GM19467 (cell line): Measurements from ENCODE around the gene TMEM106A.
"Not testable (repeated sequence)": the region's sequence is repeated elsewhere in the genome, so short reads cannot be mapped to it uniquely, and the experiment has no call there.

Experiments
- ATAC-seq: cut with Tn5 transposase; IDR thresholded peaks from one replicate; pipeline ENCODE4 v1.9.1; 2021; ENCODE audit warnings: mild to moderate bottlenecking, moderate library complexity; ENCODE audit not compliant: unreplicated experiment

TMEM106A gene, protein sequence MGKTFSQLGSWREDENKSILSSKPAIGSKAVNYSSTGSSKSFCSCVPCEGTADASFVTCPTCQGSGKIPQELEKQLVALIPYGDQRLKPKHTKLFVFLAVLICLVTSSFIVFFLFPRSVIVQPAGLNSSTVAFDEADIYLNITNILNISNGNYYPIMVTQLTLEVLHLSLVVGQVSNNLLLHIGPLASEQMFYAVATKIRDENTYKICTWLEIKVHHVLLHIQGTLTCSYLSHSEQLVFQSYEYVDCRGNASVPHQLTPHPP

DNA sequence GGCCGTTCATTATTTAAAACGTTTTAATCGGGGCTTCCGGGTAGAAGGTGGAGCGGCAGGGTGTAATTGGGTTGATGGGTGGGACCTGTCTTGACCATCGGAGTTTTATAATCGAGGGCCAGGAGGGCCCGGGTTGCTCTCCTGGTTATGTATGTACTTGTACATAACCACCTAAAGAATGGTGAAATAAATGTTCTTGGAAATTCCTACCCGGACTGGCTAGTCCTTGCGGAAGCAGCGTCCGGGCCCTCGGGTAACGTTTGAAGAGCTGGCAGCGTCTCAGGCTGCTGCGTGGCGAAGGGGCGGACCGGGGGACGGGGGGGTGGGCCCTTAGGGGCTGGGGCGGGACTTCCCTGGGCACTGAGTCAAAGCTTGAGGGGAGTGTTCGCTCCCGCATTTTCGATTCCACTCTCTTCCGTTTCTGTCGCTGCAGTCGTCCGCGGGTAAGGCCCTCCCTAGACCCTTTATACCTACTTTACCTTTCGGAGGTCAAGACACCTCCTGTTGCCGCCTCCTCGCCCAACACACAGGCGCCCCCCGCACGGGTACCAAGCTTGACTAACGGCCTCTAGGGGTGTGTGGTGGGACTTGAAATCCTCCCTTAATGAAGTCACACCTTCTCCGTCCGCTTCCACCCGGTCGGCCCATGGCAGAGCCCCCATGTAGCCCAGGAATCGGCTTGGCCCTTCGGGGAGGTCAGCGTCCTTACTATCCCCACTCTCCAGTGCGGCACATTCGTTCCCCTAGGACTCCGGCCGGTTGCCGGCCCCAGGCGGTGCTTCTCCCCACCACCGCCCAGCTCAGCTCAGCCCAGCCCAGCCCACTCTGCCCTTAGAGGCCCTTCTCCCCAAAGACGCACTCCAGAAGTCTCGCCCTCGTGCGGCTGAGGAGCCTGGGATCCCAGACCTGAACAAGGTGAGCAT lies at the start of gene TMEM106A:
Gene TMEM106A, plus strand, starts transcription at position 396 of the 923 bp plus-strand sequence. CDS start 1,167 bp downstream, outside the sequence.
- peak; percentile 50 for ATAC-seq

- ATAC-seq = not testable (repeated sequence)
Observed at GRCh38 chr17:43165971-43166370, 45.7 kb upstream of the TMEM106A start.

DNA sequence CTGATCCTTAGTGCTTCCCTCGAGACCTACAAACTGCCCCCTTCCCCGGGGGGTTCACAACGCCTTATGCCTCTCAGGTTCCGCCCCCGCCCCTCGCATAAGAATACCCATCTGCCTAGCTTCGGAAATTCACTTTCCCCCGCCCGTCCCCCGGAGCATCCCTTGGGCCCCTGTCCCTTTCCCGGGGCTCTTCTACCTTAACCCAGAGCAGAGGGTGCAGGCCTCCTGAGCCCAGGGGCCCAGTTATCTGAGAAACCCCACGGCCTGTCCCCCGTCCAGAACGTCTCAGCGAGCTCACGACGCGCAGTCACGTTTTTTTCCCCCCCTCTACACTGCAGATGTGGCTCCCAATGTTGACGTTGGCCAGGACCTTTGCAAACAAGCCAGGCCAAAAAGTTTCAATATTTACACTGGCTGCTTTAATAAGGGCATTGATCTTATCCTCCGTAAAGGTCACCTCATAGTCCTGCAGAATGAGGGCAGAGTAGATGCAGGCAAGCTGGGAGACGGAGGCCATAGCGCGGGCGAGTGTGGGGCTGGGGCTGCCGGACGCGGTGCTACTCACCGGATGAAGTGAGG lies 42.0 kb upstream of the TMEM106A start:
- ATAC-seq = peak; percentile 22

DNA sequence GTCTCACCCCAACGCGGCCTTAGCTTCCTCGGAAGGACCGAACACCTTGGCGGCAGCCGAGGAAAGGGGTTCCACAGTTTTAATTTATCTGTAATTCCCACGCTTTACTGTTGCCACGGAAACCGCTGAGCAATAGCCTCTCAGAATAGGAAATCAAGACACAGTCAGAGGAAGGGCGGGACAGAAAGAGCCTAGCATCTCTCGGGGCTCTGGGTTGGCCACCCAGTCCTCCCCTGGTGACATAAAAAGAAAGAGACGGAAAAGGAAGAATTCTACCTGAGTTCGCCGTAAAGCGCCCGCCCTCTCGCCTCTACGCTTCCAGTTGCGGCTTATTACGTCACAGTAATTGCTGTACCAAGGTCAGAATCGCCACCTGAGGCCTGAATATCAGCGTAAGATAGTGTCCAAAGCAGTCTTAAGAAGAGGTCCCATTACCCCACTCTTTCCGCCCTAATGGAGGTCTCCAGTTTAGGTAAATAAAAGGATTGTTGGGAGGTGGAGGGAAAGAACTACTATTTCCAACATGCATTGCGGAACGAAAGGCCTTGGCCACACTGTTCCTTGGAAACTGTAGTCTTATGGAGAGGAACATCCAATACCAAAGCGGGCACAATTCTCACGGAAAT lies 41.4 kb upstream of the TMEM106A start:
- peak; percentile 57 for ATAC-seq

DNA sequence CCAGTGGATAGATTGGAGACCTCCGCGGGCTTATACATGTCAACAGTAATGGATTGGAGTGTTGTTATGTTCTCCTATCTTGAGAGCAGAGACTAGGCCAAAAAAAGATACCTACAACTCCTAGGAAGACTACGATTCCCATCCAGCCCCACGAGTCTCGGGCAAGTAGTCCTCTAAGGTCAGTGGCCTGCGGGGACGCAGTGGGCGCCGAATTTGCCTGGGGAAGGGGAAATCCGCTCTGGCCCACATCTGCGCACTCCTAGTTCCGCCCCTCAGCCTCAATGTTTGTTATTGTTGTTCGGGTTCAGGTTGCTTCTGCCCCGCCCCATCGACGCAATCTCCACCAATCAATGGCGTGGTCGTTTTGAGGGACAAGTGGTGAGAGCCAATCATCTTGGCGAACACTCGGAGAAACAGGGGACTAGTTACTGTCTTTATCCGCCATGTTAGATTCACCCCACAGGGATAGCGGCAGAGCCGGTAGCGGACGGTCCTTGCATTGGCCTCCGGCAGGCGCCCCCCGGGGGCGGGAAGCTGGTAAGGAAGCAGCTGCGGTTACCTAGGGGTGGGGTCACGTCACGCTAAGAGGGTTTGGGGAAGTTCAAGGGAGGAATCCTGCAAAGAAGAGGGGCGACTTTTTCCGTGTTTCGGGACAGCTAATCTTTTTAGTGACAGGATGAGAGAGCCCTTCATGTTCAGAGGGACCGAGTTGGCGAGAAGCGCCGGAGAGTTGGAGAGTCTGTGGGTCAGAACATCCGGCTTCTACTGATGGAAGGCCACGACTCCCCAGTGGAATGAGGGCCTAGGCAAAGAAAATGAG lies 40.7 kb upstream of the TMEM106A start, which contains the start of gene NBR1:
Gene NBR1, plus strand, starts transcription at position 449 of the 820 bp plus-strand sequence. CDS start 4,586 bp downstream, outside the sequence.
- ATAC-seq = peak; percentile 71

- no peak for ATAC-seq
Observed at GRCh38 chr17:43171586-43172487, 39.8 kb upstream of the TMEM106A start.

DNA sequence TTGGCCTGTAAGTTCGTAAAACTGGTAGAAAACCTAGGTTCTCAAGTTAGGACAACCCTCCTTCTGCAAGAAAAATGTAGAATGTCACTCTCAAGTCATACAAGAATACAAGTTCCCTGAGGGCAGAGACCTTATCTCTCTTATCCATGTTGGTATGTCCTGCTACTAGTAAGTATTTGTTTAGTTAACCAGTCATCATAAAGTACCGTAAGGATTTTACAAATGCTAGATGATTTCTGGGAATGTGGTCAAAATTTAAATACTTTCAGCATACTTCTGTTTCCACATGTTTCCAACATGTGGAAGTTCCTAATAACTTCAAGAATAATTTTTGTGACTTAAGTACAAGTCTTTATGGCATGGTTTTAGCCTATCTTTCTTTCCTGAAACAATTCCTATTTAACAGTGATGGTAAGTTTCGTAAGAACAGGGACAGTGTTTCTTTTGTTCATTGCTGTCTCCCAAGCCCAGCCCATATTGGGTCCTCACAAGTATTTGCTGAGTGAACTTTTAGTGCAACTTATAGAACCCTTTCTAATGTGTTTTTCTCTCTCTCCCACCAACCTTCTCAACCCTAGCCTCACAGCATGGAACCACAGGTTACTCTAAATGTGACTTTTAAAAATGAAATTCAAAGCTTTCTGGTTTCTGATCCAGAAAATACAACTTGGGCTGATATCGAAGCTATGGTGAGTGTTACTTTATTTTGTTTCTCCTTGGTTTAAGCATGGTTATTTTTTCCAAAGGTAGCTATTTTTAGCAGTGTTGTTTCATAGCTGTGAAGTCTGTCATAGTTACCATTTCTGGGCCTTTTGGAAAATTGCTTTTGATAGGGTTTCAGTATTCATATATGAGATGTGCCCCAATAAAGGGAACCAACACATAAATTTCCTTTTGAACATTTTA lies 36.2 kb upstream of the TMEM106A start:
- no peak for ATAC-seq

DNA sequence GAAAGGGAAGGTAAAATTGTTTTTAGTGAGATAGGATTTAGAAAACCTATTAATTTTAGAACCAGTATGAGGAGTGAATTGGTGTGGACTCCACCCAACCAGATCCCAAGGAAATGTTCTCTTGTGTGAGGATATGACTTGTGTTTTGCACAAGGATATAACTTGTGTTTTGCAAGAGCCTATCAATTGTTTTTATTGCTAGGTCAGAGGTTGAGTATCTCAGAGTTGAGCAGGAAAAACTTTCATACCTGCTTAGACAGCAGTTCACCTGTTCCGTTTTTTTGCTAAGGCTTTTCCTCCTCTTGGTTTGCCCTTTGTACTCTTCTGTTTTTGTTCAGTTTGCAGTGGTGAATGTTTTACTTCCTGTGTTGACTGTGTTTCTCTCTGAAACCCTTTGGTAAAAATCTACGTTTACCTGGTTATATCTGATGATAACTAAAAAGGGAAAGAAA lies 35.5 kb upstream of the TMEM106A start:
- no peak for ATAC-seq

- no peak for ATAC-seq
Observed at GRCh38 chr17:43183921-43184320, 27.8 kb upstream of the TMEM106A start.

DNA sequence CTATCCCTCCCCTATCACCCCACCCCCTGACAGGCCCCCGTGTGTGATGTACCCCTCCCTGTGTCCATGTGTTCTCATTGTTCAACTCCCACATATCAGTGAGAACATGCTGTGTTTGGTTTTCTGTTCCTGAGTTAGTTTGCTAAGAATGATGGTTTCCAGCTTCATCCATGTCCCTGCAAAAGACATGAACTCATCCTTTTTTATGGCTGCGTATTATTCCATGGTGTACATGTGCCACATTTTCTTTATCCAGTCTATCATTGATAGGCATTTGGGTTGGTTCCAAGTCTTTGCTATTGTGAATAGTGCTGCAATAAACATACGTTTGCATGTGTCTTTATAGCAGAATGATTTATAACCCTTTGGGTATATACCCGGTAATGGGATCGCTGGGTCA lies 25.0 kb upstream of the TMEM106A start:
- ATAC-seq = not testable (repeated sequence)

DNA sequence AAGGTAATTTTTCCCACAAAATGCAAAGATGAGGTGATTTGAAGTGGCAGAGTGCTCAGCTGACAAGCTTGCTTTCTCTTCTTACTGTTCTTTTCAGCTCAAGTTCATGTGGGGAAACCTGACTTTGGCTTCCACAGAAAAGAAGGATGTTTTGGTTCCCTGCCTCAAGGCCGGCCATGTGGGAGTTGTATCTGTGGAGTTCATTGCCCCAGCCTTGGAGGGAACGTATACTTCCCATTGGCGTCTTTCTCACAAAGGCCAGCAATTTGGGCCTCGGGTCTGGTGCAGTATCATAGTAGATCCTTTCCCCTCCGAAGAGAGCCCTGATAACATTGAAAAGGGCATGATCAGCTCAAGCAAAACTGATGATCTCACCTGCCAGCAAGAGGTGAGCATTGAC lies 18.4 kb upstream of the TMEM106A start:
- no peak for ATAC-seq

GRCh38 chr17:43199633-43200032 lies 12.0 kb upstream of the TMEM106A start:
- ATAC-seq = no peak

DNA sequence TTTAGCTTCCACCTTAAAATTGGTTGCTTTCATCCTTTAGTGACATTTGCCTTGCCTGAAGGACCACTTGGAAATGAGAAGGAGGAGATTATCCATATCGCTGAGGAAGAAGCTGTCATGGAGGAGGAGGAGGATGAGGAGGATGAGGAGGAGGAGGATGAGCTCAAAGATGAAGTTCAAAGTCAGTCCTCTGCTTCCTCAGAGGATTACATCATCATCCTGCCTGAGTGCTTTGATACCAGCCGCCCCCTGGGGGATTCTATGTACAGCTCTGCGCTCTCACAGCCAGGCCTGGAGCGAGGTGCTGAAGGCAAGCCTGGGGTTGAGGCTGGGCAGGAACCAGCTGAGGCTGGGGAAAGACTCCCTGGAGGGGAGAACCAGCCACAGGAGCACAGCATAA lies 11.5 kb upstream of the TMEM106A start:
- no peak for ATAC-seq

DNA sequence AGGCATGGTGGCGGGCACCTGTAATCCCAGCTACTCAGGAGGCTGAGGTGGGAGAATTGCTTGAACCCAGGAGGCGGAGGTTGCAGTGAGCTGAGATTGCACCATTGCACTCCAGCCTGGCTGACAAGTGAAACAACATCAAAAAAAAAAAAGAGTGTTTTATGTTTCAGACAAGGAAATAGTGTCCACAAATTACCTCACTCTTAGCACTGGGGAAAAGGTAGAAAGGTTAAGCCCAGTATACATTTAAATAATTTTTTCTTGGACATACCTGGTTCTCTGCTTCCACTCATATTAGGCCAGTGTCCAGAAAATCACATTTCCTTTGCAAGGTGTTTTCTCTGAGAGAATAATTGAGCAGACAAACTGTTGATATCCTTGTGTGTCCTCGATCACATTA lies 8.7 kb upstream of the TMEM106A start:
- not testable (repeated sequence) for ATAC-seq

DNA sequence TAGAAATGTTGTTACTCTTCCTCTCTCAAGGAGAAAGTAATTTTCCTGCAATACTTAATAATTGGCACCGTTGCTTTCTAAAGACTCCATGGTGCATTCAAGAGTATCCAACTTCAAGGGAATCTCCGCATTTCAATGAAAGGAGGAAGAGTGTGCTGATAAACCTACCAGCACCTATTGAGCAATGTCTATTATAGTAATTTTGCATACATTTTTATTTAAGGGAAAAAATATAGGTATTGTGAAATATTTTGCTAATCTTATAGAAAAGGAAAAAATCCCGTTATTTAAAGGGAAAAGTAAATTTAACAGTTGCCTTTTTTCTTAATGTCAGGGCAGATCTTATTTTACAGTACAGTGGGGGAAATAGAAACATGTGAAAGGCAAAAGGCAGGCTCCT lies 1.1 kb upstream of the TMEM106A start:
- no peak for ATAC-seq

- no peak for ATAC-seq
Observed at GRCh38 chr17:43211123-43211479, 574 bp upstream of the TMEM106A start.

GRCh38 chr17:43212641-43213490 lies 1.2 kb downstream of the TMEM106A start:
- ATAC-seq = no peak
